ENCODE results near the gene DDX19B.
A peak's percentile ranks its signal among the peaks of the same experiment; 100 is the strongest.

DDX19B gene

GRCh38 chr16:70378869-70379493 lies 80.0 kb downstream of the DDX19B start:
- no peak for TF ChIP-seq EZH2phosphoT487 (IDR thresholded peaks at IDR 0.05; ENCODE audit: low read length)
- TF ChIP-seq EZH2 (optimal IDR thresholded peaks at IDR 0.05; ENCODE audit: low read depth, low read length) = no peak
- no peak for TF ChIP-seq CTCF (IDR thresholded peaks at IDR 0.05; ENCODE audit: low read length)
- no peaks in the 10 kb centered on the region for H3K9me3 ChIP-seq (replicated peaks; ENCODE audit: insufficient read depth, low read length)
- no peak overlapping the region for H3K27ac ChIP-seq (ENCODE audit: low read length)
- no peaks in the 10 kb centered on the region for H3K27me3 ChIP-seq (replicated peaks; ENCODE audit: insufficient read depth, low read length)
- no peaks in the 10 kb centered on the region for H3K36me3 ChIP-seq (replicated peaks; ENCODE audit: insufficient read depth, low read length)
- peaks cover 23% of the 10 kb centered on the region for H3F3A ChIP-seq (ENCODE audit: insufficient read depth, low read length)
- H3K9ac ChIP-seq (ENCODE audit: low read length) = no peak overlapping the region
- no peak for DNase-seq
- H4K20me1 ChIP-seq (ENCODE audit: insufficient read depth, low read length) = no peaks in the 10 kb centered on the region
- no peaks in the 10 kb centered on the region for H3K9me2 ChIP-seq (replicated peaks; ENCODE audit: insufficient read depth, low read length)
- peaks cover 31% of the 10 kb centered on the region for H3K79me2 ChIP-seq (ENCODE audit: low read length)
- H3K4me3 ChIP-seq (ENCODE audit: low read length) = no peak overlapping the region
- no peaks in the 10 kb centered on the region for H3K4me1 ChIP-seq (ENCODE audit: low read length)
- no peak overlapping the region for H3K4me2 ChIP-seq (ENCODE audit: low read depth, low read length)
- no peak overlapping the region for H2AFZ ChIP-seq (ENCODE audit: low read length)

- peak overlapping the region; percentile 77 for H2AFZ ChIP-seq (ENCODE audit: low read length)
- peak; percentile 77 for DNase-seq
- peak overlapping the region; percentile 97 for H3K4me2 ChIP-seq (ENCODE audit: low read depth, low read length)
- H3K36me3 ChIP-seq (replicated peaks; ENCODE audit: insufficient read depth, low read length) = no peaks in the 10 kb centered on the region
- H3K9me3 ChIP-seq (replicated peaks; ENCODE audit: insufficient read depth, low read length) = no peaks in the 10 kb centered on the region
- H4K20me1 ChIP-seq (ENCODE audit: insufficient read depth, low read length) = no peaks in the 10 kb centered on the region
- peak overlapping the region; percentile 96 for H3K9ac ChIP-seq (ENCODE audit: low read length)
- H3K4me3 ChIP-seq (ENCODE audit: low read length) = peak overlapping the region; percentile 99
- no peaks in the 10 kb centered on the region for H3K4me1 ChIP-seq (ENCODE audit: low read length)
- H3F3A ChIP-seq (ENCODE audit: insufficient read depth, low read length) = peaks cover 23% of the 10 kb centered on the region
- H3K79me2 ChIP-seq (ENCODE audit: low read length) = peaks cover 31% of the 10 kb centered on the region
- H3K9me2 ChIP-seq (replicated peaks; ENCODE audit: insufficient read depth, low read length) = no peaks in the 10 kb centered on the region
- H3K27me3 ChIP-seq (replicated peaks; ENCODE audit: insufficient read depth, low read length) = no peaks in the 10 kb centered on the region
- peak overlapping the region; percentile 94 for H3K27ac ChIP-seq (ENCODE audit: low read length)
- no peak for TF ChIP-seq EZH2 (optimal IDR thresholded peaks at IDR 0.05; ENCODE audit: low read depth, low read length)
- TF ChIP-seq EZH2phosphoT487 (IDR thresholded peaks at IDR 0.05; ENCODE audit: low read length) = no peak
These were observed 81.4 kb downstream of the DDX19B start for GRCh38 chr16:70380248-70380918.

GRCh38 chr16:70380919-70381603 lies 82.1 kb downstream of the DDX19B start:
- Histone ChIP-seq H3K9me2 (replicated peaks; ENCODE audit: insufficient read depth, low read length) (no peaks in the 10 kb centered on the region), H3K4me3 (ENCODE audit: low read length) (peak overlapping the region; percentile 99), H3K27ac (ENCODE audit: low read length) (peak overlapping the region; percentile 94), H3K9ac (ENCODE audit: low read length) (peak overlapping the region; percentile 96), H4K20me1 (ENCODE audit: insufficient read depth, low read length) (no peaks in the 10 kb centered on the region), H3K9me3 (replicated peaks; ENCODE audit: insufficient read depth, low read length) (no peaks in the 10 kb centered on the region), H3F3A (ENCODE audit: insufficient read depth, low read length) (peaks cover 21% of the 10 kb centered on the region), H3K79me2 (ENCODE audit: low read length) (peaks cover 31% of the 10 kb centered on the region), H3K4me1 (ENCODE audit: low read length) (no peaks in the 10 kb centered on the region), H3K36me3 (replicated peaks; ENCODE audit: insufficient read depth, low read length) (no peaks in the 10 kb centered on the region), H2AFZ (ENCODE audit: low read length) (peak overlapping the region; percentile 89), H3K4me2 (ENCODE audit: low read depth, low read length) (peak overlapping the region; percentile 97), H3K27me3 (replicated peaks; ENCODE audit: insufficient read depth, low read length) (no peaks in the 10 kb centered on the region)
- TF ChIP-seq CTCF (IDR thresholded peaks at IDR 0.05; ENCODE audit: low read length) (peak; percentile 26), EZH2 (optimal IDR thresholded peaks at IDR 0.05; ENCODE audit: low read depth, low read length) (no peak)
- DNase-seq = peak; percentile 99
